NT2/D1 (cell line): ENCODE measurements around the gene TTBK2.

Source experiments
- YY1 ChIP-seq: IDR thresholded peaks from 2 replicates; pipeline ENCODE4 v1.6.1; 2011; ENCODE audit not compliant: insufficient read length, insufficient read depth
- ZNF274 ChIP-seq: IDR thresholded peaks from 2 replicates; pipeline ENCODE4 v1.6.1; 2011; ENCODE audit warnings: mild to moderate bottlenecking, low read depth, low read length

- TF ChIP-seq ZNF274 (no peak), YY1 (no peak)
Measured at GRCh38 chr15:42911058-42911592, 9.5 kb downstream of the TTBK2 start.
